MM.1S (cell line): ENCODE measurements around the gene PCK1.

Source experiments
- EZH2 ChIP-seq: fragments of 300-600 bp; sonication (generic); optimal IDR thresholded peaks from 2 replicates; pipeline ENCODE3; 2017; ENCODE audit warnings: low read depth, mild to moderate bottlenecking, antibody characterized with exemption, low read length, mixed read lengths
- EZH2phosphoT487 ChIP-seq: fragments of 300-600 bp; sonication (generic); IDR thresholded peaks from 2 replicates; pipeline ENCODE4 v1.6.1; 2018; ENCODE audit warnings: antibody characterized with exemption, low read length
- TF ChIP-seq, protein P1 (sequence below): fragments of 300-600 bp; sonication (generic); IDR thresholded peaks from 2 replicates; pipeline ENCODE4 v1.5.1; 2016; ENCODE audit warnings: antibody characterized with exemption, low read length, mixed read lengths

DNA sequence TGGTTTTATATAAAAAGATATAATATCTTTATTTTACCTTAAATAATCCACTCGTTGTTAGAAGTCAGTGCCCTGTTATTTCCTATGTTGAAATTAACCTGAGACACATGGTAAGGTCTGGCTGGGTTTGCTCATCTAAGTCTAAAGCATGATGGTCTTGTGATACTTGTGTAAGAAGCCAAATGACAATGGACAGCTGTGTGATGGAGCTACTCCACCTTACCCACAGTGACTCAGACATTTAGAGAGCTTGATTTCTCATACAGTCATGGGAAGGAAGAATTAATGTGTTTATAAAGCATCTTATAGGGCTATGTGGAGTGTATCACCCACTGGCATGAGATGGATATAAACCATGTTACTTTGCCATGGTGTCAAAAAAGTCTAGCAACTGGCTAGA is 47.7 kb upstream of the PCK1 start:
- TF ChIP-seq, protein P1, sequence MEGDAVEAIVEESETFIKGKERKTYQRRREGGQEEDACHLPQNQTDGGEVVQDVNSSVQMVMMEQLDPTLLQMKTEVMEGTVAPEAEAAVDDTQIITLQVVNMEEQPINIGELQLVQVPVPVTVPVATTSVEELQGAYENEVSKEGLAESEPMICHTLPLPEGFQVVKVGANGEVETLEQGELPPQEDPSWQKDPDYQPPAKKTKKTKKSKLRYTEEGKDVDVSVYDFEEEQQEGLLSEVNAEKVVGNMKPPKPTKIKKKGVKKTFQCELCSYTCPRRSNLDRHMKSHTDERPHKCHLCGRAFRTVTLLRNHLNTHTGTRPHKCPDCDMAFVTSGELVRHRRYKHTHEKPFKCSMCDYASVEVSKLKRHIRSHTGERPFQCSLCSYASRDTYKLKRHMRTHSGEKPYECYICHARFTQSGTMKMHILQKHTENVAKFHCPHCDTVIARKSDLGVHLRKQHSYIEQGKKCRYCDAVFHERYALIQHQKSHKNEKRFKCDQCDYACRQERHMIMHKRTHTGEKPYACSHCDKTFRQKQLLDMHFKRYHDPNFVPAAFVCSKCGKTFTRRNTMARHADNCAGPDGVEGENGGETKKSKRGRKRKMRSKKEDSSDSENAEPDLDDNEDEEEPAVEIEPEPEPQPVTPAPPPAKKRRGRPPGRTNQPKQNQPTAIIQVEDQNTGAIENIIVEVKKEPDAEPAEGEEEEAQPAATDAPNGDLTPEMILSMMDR, result no peak
- no peak for TF ChIP-seq EZH2
- no peak for TF ChIP-seq EZH2phosphoT487
